ENCODE data around the gene CYP1B1. TPM values are rescaled to one million over a fixed set of nuclear protein-coding genes. Genes with fewer than 3 reads are reported as not detected.

CYP1B1 gene
- total and polyA plus RNA-seq, 2 of the 4 experiments (the other 2 are of a cell fraction) = 0.65 to 1.1 TPM

DNA sequence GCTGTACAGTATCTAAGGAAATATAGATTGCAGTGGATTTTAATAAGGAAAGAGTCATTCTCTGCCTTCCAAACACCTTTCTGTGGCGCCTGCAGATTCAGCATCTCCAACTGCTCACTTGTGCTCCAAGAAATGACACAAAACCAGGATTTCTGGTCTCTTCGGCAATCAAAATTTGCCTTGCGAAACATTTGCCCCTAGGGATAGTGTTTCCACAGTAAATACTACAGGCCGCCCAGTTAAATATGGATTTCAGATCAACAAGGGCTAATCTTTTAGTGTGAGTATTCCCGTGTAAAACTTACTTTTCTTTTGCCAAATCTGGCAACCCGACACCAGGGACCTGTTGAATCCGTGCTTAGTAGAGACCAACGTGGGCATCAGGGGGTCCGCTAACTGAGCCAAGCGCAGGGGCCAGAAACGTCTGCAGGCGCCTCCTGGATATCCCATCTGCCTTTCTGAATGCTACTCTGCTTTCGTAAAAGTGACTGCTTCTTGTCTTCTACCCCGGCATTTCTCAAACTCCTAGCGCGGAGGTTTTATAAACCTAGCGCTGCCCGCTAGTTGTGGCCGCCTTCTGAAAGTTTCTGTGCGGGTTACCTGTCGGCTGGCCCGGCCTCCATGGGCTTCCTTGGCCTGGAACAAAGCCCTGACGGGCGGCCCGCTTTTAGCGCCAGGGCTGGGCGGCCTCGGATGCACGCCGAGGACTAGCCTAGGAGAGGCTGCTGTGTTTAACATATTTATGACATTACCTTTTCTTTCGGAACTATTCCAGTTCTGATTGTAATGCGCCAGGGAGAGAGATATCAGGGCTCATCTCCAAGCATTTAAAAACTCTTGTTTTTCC, 2.5 kb downstream of the CYP1B1 start:
- no peak overlapping the region for H2AFZ ChIP-seq (replicated peaks; ENCODE audit: low read length, poor library complexity)
- WGBS, 2 experiments (ENCODE audit: extremely low coverage in 2 of 2, insufficient read length in 1 of 2) = 50% methylated on average over 11 of the region's 32 CpGs; no CpG with 5 or more reads in 1 of the 2 experiments
- TF ChIP-seq POLR2A (IDR thresholded peaks at IDR 0.05; ENCODE audit: low read depth, low read length) = no peak
- TF ChIP-seq, protein P1, sequence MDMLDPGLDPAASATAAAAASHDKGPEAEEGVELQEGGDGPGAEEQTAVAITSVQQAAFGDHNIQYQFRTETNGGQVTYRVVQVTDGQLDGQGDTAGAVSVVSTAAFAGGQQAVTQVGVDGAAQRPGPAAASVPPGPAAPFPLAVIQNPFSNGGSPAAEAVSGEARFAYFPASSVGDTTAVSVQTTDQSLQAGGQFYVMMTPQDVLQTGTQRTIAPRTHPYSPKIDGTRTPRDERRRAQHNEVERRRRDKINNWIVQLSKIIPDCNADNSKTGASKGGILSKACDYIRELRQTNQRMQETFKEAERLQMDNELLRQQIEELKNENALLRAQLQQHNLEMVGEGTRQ (IDR thresholded peaks at IDR 0.05; ENCODE audit: low read depth, low read length) = no peak
- TF ChIP-seq FOS (IDR thresholded peaks at IDR 0.05; ENCODE audit: low read depth, low read length) = no peak
- TF ChIP-seq, protein P2, sequence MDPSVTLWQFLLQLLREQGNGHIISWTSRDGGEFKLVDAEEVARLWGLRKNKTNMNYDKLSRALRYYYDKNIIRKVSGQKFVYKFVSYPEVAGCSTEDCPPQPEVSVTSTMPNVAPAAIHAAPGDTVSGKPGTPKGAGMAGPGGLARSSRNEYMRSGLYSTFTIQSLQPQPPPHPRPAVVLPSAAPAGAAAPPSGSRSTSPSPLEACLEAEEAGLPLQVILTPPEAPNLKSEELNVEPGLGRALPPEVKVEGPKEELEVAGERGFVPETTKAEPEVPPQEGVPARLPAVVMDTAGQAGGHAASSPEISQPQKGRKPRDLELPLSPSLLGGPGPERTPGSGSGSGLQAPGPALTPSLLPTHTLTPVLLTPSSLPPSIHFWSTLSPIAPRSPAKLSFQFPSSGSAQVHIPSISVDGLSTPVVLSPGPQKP (IDR thresholded peaks at IDR 0.05; ENCODE audit: borderline replicate concordance, low read depth, low read length) = no peak
- TF ChIP-seq MXI1 (IDR thresholded peaks at IDR 0.05; ENCODE audit: borderline replicate concordance, low read depth, low read length) = no peak
- no peak for TF ChIP-seq RCOR1 (IDR thresholded peaks at IDR 0.05; ENCODE audit: insufficient replicate concordance, low read length)
- TF ChIP-seq MAZ (IDR thresholded peaks at IDR 0.05; ENCODE audit: borderline replicate concordance, low read depth, low read length) = no peak
- no peak for TF ChIP-seq RFX5 (IDR thresholded peaks at IDR 0.05; ENCODE audit: low read depth, low read length)
- TF ChIP-seq CHD1 (IDR thresholded peaks at IDR 0.05; ENCODE audit: low read depth, low read length) = no peak
- TF ChIP-seq BHLHE40 (IDR thresholded peaks at IDR 0.05; ENCODE audit: low read depth, low read length) = no peak
- no peak for TF ChIP-seq NFE2L2 (IDR thresholded peaks at IDR 0.05; ENCODE audit: low read depth, low read length)
- no peak for TF ChIP-seq RAD21 (IDR thresholded peaks at IDR 0.05; ENCODE audit: low read length)
- no peak for TF ChIP-seq CEBPB (IDR thresholded peaks at IDR 0.05; ENCODE audit: low read depth, low read length)
- TF ChIP-seq, protein P3, sequence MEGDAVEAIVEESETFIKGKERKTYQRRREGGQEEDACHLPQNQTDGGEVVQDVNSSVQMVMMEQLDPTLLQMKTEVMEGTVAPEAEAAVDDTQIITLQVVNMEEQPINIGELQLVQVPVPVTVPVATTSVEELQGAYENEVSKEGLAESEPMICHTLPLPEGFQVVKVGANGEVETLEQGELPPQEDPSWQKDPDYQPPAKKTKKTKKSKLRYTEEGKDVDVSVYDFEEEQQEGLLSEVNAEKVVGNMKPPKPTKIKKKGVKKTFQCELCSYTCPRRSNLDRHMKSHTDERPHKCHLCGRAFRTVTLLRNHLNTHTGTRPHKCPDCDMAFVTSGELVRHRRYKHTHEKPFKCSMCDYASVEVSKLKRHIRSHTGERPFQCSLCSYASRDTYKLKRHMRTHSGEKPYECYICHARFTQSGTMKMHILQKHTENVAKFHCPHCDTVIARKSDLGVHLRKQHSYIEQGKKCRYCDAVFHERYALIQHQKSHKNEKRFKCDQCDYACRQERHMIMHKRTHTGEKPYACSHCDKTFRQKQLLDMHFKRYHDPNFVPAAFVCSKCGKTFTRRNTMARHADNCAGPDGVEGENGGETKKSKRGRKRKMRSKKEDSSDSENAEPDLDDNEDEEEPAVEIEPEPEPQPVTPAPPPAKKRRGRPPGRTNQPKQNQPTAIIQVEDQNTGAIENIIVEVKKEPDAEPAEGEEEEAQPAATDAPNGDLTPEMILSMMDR (conservative IDR thresholded peaks at IDR 0.05; ENCODE audit: low read depth, low read length) = no peak
- no peak for TF ChIP-seq MAFK (IDR thresholded peaks at IDR 0.05; ENCODE audit: low read depth, low read length)

More for the DNA sequence above, 2.5 kb downstream of the CYP1B1 start:
- no peak overlapping the region for H3K56ac ChIP-seq (ENCODE audit: extremely low read depth, insufficient read depth, low read length)
- intact Hi-C loops (cut with micrococcal nuclease) = no loop called here
- H3K4me2 ChIP-seq (ENCODE audit: low read depth, low read length) = no peak overlapping the region
- H3K18ac ChIP-seq (ENCODE audit: low read depth, low read length) = no peak overlapping the region
- H3K27ac ChIP-seq (ENCODE audit: insufficient read depth, low read length) = no peak overlapping the region
- BruUV-seq (replicated peaks) = no TSS peak
- peaks cover 4% of the 10 kb centered on the region; the same call in 1 of the 2 replicates for H3K9me1 ChIP-seq (ENCODE audit: insufficient read depth, low read length)
- H2BK120ac ChIP-seq (ENCODE audit: low read depth, low read length) = no peak overlapping the region
- no peak overlapping the region for H3K9ac ChIP-seq (ENCODE audit: low read depth, low read length)
- dilution Hi-C loops (cut with HindIII; ENCODE audit: low sequenced_read_pairs, unreplicated experiment) = no loop called here
- no peak for ATAC-seq (ENCODE audit: low read depth)
- H4K91ac ChIP-seq (ENCODE audit: insufficient read depth, low read depth, low read length) = no peak overlapping the region
- H3K27me3 ChIP-seq (ENCODE audit: control insufficient read depth, insufficient read depth, low read length) = peaks cover 25% of the 10 kb centered on the region
- no peak overlapping the region for H2BK20ac ChIP-seq (ENCODE audit: low read depth, low read length)
- no peak overlapping the region for H3K14ac ChIP-seq (replicated peaks; ENCODE audit: low read depth, low read length)
- CTCF ChIA-PET = no interaction called here
- no peaks in the 10 kb centered on the region for H4K20me1 ChIP-seq (ENCODE audit: insufficient read depth, low read length)
- no peak for DNase-seq
- H2BK5ac ChIP-seq (ENCODE audit: low read depth, low read length, poor library complexity, severe bottlenecking) = no peak overlapping the region
- H4K8ac ChIP-seq (ENCODE audit: low read depth in 2 of 2, low read length in 2 of 2) = no peak overlapping the region
- H3K4ac ChIP-seq (ENCODE audit: low read depth, low read length) = no peak overlapping the region
- no peak overlapping the region for H2AK5ac ChIP-seq (ENCODE audit: low read depth, low read length)
- H3K23ac ChIP-seq (ENCODE audit: low read depth, low read length) = no peak overlapping the region
- no peak overlapping the region for H2BK15ac ChIP-seq (ENCODE audit: low read depth, low read length)
- H3K4me1 ChIP-seq (ENCODE audit: control insufficient read depth, insufficient read depth, low read length) = no peaks in the 10 kb centered on the region
- H4K5ac ChIP-seq (ENCODE audit: low read depth, low read length) = no peak overlapping the region
- H3K79me1 ChIP-seq (ENCODE audit: low read depth in 1 of 2, low read length in 2 of 2) = no peaks in the 10 kb centered on the region
- peaks cover 21% of the 10 kb centered on the region for H3K9me3 ChIP-seq (ENCODE audit: control insufficient read depth, insufficient read depth, low read length)
- in situ Hi-C loops (cut with MboI; ENCODE audit: low sequenced_read_pairs) = loop anchor here (10.0 kb wide), 1 partner anchor 201 kb away; no protein-coding TSS in a partner anchor
- no peak overlapping the region for H3K4me3 ChIP-seq (ENCODE audit: insufficient read depth, low read depth, low read length)
- H2AK9ac ChIP-seq (replicated peaks; ENCODE audit: low read depth, low read length, poor library complexity) = no peak overlapping the region
- peaks cover 4% of the 10 kb centered on the region; the same call in 1 of the 2 replicates for H3K36me3 ChIP-seq (ENCODE audit: control insufficient read depth, insufficient read depth, low read length)
- POLR2A ChIA-PET (ENCODE audit: unreplicated experiment) = no interaction called here

All from IMR-90 (cell line).